HT-29 (cell line): ENCODE measurements around the gene DIP2B. TPM values are rescaled to one million over a fixed set of nuclear protein-coding genes. Genes with fewer than 3 reads are reported as not detected.
"Not testable (repeated sequence)": the region's sequence is repeated elsewhere in the genome, so short reads cannot be mapped to it uniquely, and the experiment has no call there.

Experiments used
- DNase-seq: peaks from one replicate; pipeline ENCODE4 v3.0.0-alpha.2; 2015; ENCODE audit warnings: low spot score
- total RNA-seq: library from RNA; depleted of rRNA; stranded (reverse); fragments of >200 nt; shearing (Covaris generic); gene quantifications from 2 replicates; pipeline ENCODE4 v1.2.3, GENCODE V29; 2014

Gene DIP2B
- total RNA-seq, 1 experiment from 2014 or later, result 21.4 TPM

DNA sequence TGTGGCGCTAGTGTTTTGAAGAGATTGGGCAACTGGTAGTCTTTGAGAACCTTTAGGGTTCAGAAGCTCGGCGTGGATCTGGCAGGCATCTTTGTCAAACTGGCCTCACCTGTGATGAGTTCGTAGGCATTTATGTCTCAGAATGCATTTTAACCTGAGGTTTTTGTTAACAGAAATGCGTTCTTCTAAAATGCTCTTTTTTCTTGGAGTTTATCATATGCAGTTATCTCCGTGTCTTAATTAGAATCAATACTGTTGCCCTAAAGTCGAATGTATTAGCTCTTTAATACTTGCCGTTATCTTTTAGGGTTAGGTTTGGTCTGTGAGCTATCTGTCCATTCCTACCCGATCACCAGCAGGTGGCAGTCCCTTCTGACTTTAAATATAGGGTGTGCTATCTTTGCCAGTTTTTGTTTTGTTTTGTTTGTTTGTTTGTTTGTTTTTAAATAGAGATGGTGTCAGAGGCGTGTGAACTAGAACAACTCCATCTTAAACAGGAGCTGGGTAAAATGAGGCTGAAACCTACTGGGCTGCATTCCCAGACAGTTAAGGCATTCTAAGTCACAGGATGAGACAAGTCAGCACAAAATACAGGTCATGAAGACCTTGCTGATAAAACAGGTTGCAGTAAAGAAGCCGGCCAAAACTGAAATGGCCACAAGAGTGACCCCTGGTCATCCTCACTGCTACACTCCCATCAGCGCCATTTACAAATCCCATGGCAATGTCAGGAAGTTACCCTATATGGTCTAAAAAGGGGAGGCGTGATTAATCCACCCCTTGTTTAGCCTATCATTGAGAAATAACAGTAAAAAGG, 260.5 kb downstream of the DIP2B start:
- DNase-seq, result peak; percentile 75

DNA sequence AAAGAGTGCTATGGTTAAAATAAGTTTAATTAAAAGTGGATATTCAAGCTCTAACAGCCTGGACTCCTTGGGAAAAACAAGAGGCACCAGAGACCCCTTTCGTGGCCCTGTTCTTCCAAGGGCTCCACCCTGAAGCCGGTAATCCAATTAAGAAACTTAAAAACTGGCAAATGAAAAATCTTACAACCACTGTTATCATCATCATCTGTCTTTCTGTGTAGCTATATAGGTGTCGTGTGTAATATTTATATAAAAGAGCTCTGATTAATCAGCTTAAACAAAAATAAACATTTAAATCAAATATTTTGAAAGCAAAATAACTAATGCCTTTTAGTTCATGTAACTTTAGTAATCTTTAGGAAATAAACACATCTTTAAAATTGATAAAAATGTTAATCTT, 263.6 kb downstream of the DIP2B start:
- no peak for DNase-seq

DNA sequence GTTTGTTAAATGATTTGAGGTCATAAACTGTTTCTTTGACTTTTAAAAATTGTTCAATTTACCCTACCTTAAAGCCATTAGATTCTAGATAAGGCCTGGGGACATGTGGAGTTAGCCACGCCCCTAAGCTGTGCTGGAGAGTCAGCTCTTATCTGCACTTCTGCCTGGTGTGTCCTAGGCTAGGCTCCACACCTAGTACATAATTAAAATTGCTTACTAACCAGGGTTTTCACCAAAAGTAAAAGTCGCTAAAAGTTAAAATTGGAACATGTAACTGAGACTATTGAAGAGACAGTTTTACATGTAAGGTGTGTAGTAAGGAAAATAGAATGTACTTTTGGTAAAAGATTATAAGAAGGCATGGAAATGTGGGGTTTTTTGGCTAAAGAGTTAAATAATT, 264.0 kb downstream of the DIP2B start:
- not testable (repeated sequence) for DNase-seq

DNA sequence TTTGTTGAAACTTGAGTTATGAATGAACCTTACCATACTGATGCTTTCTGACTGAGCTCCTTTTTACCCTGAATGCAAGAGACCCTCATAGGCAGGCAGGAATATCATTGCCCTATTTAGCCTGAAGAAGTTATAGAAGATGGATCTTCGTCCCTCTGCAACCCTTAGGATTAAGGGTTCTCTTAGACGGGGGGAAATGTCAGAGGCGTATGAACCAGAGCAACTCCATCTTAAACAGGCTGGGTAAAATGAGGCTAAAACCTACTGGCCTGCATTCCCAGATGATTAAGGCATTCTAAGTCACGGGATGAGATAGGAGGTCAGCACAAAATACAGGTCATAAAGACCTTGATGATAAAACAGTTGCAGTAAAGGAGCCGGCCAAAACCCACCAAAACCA, 266.6 kb downstream of the DIP2B start:
- DNase-seq, result no peak

DNA sequence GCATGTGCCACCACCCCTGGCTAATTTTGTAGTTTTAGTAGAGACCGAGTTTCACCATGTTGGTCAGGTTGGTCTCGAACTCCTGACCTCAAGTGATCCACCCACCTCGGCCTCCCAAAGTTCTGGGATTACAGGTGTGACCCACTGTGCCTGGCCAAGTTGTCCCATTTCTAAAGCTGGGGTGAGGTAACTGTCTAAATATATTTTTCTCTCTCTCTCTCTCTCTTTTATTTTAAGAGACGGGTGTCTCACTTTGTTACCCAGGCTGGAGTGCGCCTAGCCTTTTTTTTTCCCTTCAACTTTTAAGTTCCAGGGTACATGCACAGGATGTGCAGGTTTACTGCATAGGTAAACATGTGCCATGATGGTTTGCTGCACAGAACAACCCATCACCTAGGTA, 267.7 kb downstream of the DIP2B start:
- no peak for DNase-seq

DNA sequence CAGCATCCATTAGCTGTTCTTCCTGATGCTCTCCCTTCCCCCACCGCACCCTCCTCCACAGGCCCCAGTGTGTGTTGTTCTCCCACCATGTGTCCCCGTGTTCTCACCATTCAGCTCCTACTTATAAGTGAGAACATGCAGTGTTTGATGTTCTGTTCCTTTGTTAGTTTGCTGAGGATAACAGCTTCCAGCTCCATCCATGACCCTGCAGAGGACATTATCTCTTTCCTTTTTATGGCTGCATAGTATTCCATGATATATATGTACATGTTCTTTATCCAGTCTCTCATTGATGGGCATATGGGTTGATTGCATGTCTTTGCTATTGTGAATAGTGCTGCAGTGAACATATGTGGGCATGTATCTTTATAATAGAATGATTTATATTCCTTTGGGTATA, 268.1 kb downstream of the DIP2B start:
- no peak for DNase-seq

DNA sequence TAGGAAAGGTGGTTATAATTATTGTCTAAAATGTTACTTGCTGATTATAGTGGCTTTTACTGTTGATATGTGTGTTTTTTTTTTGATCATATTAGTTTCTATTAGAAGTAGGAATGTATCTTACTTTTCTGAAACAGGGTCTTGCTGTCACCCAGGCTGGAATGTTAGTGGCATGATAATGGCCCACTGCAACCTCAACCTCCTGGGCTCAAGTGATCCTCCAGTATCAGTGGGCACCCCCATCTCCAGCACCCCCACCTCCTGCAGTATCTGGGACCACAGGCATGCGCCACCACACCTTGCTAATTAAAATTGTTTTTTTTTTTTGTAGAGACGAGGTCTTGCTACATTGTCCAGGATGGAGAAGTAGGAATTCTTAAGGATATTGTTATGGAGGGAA, 270.5 kb downstream of the DIP2B start:
- no peak for DNase-seq

DNA sequence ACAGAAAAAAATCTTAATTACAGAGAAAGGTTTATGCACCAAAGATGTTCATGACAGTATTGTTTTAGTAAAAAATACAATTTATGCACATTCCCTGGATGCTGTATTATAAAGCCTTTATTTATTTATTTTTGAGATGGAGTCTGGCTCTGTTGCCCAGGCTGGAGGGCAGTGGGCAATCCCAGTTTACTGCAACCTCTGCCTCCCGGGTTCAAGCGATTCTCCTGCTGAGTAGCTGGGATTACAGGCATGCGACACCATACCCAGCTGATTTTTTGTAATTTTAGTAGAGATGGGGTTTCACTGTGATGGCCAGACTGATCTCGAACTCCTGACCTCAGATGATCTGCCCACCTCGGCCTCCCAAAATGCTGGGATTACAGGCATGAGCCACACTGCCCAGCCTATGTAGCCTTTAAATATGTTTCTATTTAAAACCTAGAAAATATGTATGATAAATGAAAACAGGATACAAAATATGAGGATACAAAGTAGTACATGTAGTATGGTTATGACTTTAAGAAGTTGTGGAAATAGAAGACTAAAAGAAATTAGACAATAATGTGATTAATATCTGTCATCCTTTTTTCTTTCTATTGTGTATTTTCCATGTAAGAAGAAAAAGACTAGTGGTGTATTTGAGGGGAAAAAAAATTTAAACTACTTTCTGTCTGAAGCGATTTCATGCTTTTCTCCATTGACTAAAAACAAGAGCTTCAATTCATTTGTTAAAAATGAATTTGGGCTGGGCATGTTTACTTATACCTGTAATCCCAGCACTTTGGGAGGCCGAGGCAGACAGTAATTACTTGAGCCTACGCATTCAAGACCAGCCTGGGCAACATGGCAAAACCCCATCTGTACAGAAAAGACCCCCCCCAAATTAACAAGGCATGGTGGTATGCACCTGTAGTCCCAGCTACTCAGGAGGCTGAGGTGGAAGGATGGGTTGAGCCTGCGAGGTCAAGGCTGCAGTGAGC, 272.3 kb downstream of the DIP2B start:
- DNase-seq, result no peak

DNA sequence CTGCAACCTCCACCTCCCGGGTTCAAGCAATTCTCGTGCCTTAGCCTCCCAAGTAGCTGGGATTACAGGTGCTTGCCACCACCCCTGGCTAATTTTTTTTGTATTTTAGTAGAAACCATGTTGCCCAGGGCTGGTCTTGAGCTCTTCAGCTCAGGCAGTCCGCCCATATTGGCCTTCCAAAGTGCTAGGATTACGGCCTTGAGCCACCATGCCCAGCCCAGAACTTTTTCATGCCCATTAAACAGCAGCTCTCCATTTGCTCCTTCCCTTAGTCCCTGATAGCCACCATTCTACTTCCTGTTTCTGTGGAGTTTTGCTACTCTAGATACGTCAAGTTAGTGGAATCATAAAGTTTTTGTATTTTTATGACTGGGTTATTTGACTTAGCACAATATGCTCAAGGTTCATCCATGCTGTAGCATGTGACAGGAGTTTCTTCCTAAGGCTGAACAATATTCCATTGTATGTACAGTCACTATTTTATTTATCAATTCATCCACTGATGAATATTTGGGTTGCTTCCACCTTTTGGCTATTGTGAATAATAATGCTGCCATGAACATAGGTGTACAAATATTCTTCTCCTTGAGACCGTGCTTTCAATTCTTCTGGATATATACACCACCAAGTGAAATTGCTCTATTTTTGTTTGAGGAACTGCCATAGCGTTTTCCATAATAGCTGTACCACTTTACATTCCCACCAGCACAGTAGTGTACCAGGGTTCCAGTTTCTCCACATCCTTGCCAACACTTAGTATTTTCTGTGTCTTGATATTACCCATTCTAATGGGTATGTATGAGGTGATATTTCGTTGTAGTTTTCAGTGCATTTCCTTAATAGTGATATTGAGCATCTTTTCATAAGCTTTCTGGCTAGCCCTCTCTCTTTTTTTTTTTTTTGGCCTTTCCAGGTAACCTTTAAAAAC, 274.1 kb downstream of the DIP2B start:
- DNase-seq, result no peak

DNA sequence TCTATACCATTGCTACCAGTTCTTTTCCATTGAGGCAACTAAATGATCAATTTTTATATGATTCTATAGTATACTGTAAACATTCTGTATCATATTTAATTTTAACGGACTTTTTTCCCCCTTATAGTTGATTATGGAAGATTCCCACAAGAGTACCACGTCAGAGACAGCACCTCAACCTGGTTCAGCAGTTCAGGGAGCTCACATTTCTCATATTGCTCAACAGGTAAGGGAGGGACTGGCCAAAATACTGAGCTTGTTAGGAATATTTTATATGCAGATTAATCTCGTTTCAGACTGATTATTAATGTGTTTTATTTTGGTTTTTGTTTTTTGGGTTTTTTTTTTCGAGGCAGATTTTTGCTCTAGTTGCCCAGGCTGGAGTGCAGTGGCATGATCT, 275.2 kb downstream of the DIP2B start:
- no peak for DNase-seq

DNA sequence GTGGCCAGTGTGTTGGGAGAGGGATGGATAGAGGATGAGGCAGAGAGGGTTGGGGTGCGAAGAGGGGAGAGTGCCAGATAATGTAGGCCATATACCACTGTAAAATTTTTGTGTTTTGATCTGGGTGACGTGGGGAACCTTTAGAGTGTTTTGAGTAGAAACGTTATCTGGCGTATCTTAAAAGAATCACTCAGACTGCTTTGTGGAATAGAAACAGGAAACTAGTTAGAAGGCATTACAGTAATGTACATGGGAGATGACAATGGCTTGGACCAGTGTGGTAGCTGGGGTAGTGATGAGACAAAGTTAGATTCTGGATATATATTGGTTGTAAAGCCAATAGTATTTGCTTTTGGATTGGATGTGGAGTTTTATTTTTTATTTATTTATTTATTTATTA, 279.7 kb downstream of the DIP2B start:
- DNase-seq, result no peak

DNA sequence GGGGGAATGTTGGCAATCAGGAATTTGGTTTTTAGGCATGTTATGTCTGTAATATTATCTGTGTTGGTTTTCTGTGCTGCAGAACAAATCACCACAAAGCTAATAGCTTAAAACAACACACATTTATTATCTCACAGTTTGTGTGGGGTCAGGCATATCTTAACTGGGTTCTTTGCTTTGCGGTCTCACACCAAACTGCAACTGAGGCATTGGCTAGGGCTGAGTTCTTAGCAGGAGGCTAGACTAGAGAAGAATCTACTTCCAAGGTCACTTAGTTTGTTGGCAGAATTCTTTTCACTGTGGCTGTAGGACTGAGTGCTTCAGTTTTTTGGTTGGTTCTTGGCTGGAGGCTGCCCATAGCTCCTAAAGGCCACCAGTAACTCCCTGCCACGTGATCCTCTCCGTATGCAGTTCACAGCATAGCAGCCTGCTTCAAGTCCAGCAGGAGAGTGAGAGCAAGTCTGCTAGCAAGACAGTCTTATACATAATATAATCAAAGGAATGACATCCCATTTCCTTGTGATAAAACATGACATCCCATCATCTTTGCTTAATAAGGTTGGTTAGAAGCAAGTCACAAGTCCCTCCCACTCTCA, 280.7 kb downstream of the DIP2B start:
- no peak for DNase-seq

DNA sequence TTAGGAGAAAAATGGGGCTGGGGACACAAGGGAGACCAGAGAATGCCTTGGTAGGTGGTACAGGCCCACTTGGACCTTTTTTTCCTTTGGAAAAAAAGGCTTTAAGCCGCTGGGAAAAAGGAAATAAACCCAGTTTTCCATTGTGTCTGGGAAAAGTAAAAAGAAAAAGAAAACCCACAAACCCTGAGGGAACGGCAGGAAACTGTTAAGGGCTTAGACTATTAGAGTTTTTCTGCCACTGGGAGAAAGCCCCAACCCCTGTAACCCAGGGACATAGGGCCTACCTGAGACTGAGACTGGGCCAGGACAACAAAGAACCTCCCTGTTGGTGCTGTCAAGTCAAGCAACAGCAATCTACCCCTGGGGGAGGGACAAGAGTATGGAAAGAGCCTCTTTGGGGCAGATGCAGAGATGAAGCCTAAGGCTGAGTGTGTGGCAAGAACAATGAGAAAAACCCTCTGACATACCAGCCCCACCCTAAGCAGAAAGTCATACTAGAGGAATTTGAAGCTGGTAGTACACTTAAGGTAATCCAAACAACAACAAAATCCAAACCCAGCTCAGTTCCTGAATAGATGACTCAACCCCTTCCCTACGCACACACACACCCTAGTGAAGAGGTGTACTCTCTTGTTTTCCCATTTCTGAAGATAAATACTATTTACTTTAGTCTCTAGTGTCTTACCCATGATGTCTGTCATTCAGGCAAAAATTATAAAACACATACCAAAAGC, 281.9 kb downstream of the DIP2B start:
- DNase-seq, result peak; percentile 83

DNA sequence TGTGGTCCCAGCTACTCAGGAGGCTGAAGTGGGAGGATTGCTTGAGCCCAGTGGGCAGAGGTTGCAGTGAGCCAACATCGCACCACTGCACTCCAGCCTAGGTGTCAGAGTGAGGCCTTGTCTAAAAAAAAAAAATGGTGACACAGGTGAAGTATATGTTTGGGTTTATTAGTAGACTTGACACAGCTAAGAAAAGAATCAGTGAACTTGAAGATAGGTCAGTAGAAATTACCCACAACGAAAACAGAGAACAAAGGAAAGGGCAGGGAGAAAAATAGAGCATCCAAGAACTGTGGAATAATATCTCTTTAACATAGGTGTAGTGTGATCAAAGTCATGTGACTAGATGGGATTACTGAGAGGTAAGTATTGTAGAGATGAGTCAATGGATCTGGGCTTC, 282.8 kb downstream of the DIP2B start:
- DNase-seq, result no peak

DNA sequence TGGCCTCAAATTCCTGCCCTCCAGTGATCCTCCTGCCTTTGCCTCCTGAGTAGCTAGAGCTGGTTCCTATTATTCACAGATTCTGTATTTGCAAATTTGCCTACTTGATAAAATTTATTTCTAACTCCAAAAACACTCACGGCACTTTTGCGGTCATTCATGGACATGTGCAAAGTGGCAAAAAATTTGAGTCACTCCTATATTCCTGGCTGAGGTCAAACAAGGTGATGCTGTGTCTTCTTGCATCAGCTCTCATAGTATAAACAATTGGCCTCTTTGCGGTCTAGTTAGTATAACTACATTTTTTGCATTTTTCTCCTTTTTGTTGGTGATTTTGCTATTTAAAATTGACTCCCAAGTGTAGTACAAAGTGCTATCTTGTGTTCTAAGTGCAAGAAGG, 283.8 kb downstream of the DIP2B start:
- no peak for DNase-seq

DNA sequence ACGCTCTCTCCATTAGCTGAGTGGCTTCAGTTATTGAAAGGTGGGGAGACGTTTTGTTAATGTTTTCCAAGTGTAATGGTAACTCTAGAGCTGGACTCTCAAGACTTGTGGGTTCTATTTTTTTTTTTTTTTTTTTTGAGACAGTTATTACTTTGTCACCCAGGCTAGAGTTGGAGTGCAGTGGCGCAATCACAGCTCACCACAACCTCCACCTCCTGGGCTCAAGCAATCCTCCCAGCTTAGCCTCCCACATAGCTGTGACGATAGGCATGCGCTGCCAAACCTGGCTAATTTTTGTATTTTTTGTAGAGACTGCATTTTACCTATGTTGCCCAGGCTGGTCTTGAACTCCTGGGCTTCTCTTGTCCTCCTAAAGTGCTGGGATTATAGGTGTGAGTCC, 285.3 kb downstream of the DIP2B start:
- no peak for DNase-seq
